IPS-18a (cell line): ENCODE measurements around the gene KRT33B.
"Not testable (repeated sequence)": the region's sequence is repeated elsewhere in the genome, so short reads cannot be mapped to it uniquely, and the experiment has no call there.

Experiments used
- H3K27ac ChIP-seq: one replicate; pipeline ENCODE4 v1.5.1; 2013; ENCODE audit warnings: low read length
- H3K27me3 ChIP-seq: one replicate; pipeline ENCODE4 v1.6.1; 2013; ENCODE audit warnings: mild to moderate bottlenecking, low read length; ENCODE audit not compliant: control insufficient read depth, insufficient read depth
- H3K36me3 ChIP-seq: one replicate; pipeline ENCODE4 v1.6.1; 2013; ENCODE audit warnings: low read depth, low read length; ENCODE audit not compliant: control insufficient read depth
- H3K4me1 ChIP-seq: one replicate; pipeline ENCODE4 v1.6.1; 2013; ENCODE audit warnings: low read depth, low read length; ENCODE audit not compliant: control insufficient read depth
- H3K4me3 ChIP-seq: one replicate; pipeline ENCODE4 v1.5.1; 2013; ENCODE audit warnings: low read length
- H3K9ac ChIP-seq: one replicate; pipeline ENCODE4 v1.6.1; 2013; ENCODE audit warnings: mild to moderate bottlenecking, low read length, moderate library complexity
- H3K9me3 ChIP-seq: one replicate; pipeline ENCODE4 v1.6.1; 2013; ENCODE audit warnings: low read depth, low read length; ENCODE audit not compliant: control insufficient read depth

The KRT33B gene

DNA sequence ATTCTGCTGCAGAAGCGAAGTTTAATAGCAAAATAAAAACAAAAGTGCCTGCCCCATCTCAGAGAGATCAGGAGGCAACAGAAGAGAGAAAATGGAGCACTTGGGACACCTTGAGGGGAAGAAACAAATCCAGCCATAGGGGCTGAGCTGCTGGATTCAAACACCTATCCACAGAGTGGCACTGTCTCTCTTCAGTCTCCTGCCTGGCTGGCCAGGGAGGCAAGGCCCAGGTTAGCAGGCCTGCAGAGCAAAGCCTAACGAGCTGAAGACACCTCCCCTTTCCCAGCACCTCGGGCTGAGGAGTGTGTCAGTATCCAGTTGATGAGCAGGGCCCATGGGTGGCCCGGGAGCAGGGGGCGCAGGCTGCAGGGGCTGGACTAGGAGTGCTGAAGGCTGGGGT is 36.6 kb upstream of the KRT33B start:
- no peak overlapping the region for H3K9ac ChIP-seq

DNA sequence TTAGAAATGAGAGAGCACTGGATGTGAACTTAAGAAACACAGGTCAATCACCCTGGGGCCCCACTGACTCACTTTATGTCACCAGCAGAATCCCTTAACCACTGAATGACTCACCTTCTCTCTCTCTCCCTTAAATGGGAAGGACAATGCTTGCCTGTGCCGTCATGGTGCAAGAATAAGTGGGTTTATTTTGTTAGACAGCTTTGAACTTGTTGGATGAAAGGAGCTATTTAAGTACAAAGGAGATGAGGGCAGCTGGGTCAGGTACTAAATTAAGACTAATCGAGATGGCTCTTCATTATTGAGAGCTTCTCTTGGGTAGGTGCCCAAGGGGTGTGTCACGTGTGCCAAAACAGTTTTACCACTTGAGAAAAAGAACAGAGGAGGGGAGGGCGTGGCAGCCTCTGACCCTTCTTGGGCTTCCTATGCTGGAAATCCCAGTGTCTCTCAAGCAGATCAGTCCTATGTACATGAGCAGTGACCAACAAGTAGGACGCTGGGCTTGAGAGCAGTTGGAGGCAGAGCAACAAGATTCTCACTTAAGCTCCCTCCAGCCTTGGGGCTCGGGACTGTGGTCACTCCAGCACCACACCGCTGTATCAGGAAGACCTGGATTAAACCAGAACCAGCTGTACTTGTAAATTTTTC is 34.5 kb upstream of the KRT33B start:
- Histone ChIP-seq H3K4me1 (no peaks in the 10 kb centered on the region), H3K9ac (no peak overlapping the region), H3K27me3 (no peaks in the 10 kb centered on the region), H3K4me3 (no peak overlapping the region), H3K27ac (no peak overlapping the region), H3K36me3 (no peaks in the 10 kb centered on the region), H3K9me3 (no peaks in the 10 kb centered on the region)

More for the DNA sequence above, 36.6 kb upstream of the KRT33B start:
- H3K27me3 ChIP-seq: no peaks in the 10 kb centered on the region
- H3K9me3 ChIP-seq: no peaks in the 10 kb centered on the region
- H3K27ac ChIP-seq: no peak overlapping the region
- no peak overlapping the region for H3K4me3 ChIP-seq
- H3K36me3 ChIP-seq: no peaks in the 10 kb centered on the region
- no peaks in the 10 kb centered on the region for H3K4me1 ChIP-seq

DNA sequence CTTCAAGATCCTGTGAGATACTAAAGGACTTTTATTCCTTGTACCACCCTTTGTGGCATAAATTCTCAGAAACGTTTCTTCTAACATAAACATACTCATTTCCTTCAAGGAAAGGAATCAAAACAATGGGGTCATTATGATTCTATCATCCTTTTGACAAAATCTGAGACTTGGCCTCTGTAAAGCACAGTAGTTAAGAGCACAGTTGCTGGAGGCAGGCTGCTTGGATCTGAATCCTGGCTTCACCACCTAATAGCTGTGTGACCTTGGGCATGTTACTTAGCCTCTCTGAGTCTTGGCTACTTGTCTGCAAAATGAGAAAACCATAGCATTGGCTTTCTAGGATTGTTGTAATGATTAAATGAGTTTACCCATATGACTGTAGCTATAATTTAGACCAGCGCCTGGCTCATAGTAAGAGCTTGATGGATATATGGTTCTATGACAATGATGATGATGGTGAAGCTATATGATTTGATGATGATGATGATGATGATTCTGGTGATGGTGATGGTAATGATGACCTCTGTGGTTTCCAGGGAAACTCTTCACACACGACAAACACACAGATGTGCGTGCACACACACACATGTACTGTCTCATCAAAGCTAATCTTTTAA is 33.9 kb upstream of the KRT33B start:
- Histone ChIP-seq H3K27ac (no peak overlapping the region), H3K27me3 (no peaks in the 10 kb centered on the region), H3K4me1 (no peaks in the 10 kb centered on the region), H3K9me3 (no peaks in the 10 kb centered on the region), H3K4me3 (no peak overlapping the region), H3K9ac (no peak overlapping the region), H3K36me3 (no peaks in the 10 kb centered on the region)

DNA sequence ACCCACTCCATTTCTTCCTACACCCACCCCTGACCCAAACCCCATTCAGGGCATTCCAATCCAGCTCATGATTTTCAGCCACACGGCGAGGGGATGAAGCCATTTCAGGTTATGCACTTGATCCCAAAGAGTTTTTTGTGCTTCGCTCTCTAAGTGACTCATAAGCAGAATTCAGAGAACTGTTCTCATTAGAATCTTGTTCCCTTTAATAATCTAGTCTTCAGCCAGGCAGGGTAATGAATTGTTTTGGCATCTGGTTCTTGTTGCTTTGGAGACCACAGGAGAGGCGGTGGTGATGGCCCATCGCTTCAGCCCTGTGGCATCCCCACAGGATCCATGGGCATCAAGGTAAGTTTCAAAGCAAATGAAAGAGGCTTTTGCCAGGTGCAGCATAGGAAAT is 32.5 kb upstream of the KRT33B start:
- no peaks in the 10 kb centered on the region for H3K4me1 ChIP-seq
- no peaks in the 10 kb centered on the region for H3K9me3 ChIP-seq
- H3K27ac ChIP-seq: no peak overlapping the region
- H3K9ac ChIP-seq: no peak overlapping the region
- H3K36me3 ChIP-seq: no peaks in the 10 kb centered on the region
- H3K4me3 ChIP-seq: no peak overlapping the region
- no peaks in the 10 kb centered on the region for H3K27me3 ChIP-seq

DNA sequence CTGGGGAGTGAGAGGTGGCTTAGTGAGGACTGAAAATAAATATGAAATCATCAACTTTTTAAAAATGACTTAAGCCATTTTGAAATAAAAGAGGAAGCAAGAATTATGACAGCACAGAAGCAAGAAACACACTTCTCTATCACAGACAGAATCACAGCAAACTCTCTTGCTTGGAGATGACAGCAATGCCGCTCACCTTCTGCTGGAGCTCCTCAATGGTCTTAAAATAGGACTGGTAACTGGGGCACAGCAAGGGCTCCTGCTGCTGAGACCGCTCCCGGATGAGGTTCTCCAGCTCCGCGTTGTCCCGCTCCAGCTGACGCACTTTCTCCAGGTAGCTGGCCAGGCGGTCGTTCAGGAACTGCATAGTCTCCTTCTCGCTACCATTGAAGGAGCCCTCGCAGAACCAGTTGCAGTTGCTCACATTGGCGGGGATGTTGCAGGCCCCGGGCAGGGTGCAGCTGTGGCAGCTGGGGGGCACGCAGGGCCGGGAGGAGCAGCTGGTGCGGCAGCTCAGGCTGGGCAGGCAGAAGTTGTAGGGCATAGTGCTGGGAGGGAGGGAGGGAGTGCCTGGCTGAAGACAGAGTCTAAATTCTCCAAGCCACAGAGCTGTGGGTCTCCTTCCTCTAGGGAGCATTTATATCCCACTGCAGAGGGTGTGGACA is 27.5 kb upstream of the KRT33B start, which contains the start of gene KRT31:
Gene KRT31, minus strand, starts transcription at position 613 of the 665 bp plus-strand sequence. Its CDS starts 69 bp downstream, at position 544.
- no peaks in the 10 kb centered on the region for H3K4me1 ChIP-seq
- H3K27me3 ChIP-seq: no peaks in the 10 kb centered on the region
- H3K36me3 ChIP-seq: no peaks in the 10 kb centered on the region
- H3K9ac ChIP-seq: no peak within 1 kb of the TSS
- no peak within 1 kb of the TSS for H3K4me3 ChIP-seq
- no peaks in the 10 kb centered on the region for H3K9me3 ChIP-seq
- H3K27ac ChIP-seq: no peak within 1 kb of the TSS

DNA sequence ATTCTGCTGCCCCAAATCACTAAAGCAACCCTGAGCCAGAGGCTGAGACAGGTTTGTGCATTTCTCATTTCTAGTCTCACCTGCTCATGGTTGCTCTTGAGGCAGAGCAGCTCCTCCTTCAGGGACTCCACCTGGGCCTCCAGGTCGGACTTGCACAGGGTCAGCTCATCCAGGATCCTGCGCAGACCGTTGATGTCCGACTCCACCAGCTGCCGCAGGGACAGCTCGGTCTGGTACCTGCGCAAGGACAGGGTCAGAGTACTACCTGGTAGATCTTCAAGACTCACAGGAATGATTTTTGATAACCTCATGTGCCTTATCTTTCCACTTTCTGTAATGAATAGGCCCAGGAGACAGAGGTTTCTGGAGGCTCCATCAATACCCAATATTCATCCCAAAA is 26.7 kb upstream of the KRT33B start:
- Histone ChIP-seq H3K36me3 (no peaks in the 10 kb centered on the region), H3K4me1 (no peaks in the 10 kb centered on the region), H3K27ac (no peak overlapping the region), H3K27me3 (no peaks in the 10 kb centered on the region), H3K9ac (no peak overlapping the region), H3K9me3 (no peaks in the 10 kb centered on the region), H3K4me3 (no peak overlapping the region)

DNA sequence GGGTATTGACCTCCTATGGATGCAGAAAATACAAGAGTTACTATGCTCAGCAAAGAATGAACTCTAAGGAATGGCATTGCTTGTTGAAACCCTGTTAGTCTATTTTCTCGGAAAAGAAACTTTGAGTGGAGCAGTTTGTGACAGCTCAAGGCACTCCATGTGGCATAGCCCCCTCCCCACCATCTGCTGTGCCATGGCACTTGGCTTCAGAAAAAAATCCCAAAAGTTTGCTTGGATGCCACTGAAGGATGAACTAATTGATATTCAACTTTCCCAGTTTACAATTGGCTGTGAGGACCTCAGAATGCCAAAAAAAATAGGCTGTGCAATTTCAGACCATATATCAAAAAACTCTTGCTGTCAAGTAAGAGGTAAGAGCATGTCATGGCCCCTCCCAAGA is 26.0 kb upstream of the KRT33B start:
- Histone ChIP-seq H3K27me3 (no peaks in the 10 kb centered on the region), H3K9ac (no peak overlapping the region), H3K27ac (no peak overlapping the region), H3K4me1 (no peaks in the 10 kb centered on the region), H3K36me3 (no peaks in the 10 kb centered on the region), H3K4me3 (no peak overlapping the region), H3K9me3 (no peaks in the 10 kb centered on the region)

DNA sequence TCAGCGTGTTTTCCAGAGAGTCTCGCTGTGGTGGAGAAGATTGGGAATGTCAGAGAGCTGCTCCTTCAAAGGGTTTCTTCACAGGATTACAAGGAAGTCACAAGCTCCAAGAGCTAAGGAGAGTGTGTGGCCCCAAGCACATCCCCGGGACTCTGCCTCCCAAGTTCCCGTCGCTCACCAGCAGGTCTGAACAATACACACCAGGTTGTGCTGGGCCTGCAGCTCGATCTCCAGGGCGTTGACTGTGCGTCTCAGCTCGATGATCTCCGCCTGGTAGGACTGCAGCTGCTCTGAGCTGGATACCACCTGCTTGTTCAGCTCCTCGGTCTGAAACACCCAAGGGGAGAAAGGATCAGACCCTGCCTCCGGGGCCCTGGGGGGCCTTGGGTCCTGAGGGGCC is 25.4 kb upstream of the KRT33B start:
- H3K9ac ChIP-seq, H3K27ac ChIP-seq, H3K36me3 ChIP-seq, H3K4me1 ChIP-seq, H3K4me3 ChIP-seq, H3K27me3 ChIP-seq, H3K9me3 ChIP-seq: not testable (repeated sequence)

DNA sequence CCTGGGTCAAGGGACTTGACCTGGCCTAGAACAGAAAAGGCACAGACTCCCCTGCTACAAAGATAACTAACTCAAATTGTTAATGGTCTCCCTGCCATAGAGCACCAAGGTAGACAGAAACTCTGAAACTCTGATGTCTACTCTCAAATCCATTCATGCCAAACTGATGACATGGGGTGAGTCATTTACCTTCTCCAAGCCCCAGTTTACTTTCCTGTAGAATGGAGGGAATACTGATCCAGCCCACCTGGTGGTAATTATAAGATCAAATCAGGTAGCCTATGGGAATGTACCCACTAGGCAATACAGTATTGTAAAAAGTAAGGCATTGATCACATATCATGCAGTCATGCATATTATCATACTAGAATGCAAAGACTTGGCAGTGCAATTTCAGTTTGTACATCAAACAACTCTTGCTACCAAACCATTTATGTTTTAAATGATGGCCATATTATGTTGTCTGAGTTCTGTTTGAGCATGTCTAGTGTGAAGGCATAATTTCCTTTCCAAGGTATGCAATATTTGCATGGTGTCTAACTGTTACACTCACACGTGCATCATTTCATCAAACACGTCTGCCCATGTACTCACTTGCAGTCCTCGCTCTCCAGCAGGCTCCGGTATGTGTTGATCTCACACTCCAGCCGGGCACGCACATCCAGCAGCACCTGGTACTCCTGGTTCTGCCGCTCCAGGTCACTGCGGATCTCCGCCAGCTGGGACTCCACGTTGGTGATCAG is 24.8 kb upstream of the KRT33B start:
- no peak overlapping the region for H3K27ac ChIP-seq
- no peaks in the 10 kb centered on the region for H3K9me3 ChIP-seq
- H3K4me3 ChIP-seq: no peak overlapping the region
- no peaks in the 10 kb centered on the region for H3K4me1 ChIP-seq
- H3K9ac ChIP-seq: no peak overlapping the region
- H3K36me3 ChIP-seq: no peaks in the 10 kb centered on the region
- H3K27me3 ChIP-seq: no peaks in the 10 kb centered on the region

DNA sequence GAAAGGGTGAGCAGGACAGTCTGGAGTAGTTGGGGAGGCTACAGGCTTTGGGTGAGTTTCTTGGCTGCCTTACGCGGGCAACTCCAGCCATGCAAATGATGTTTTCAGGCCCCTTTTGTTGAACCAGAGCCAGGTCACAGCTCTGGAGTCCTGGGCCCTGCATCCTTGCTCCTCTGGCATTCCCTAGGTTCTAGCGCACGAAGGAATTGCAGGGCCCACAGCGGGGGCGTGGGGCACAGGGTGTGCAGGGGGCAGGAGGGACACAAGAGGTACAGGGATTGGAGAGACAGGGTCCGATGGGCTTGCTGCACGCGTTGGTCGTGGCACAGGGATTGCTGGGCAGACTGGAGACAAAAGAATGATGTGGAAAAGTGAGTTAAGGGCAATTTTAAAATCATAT is 24.2 kb upstream of the KRT33B start:
- H3K36me3 ChIP-seq: no peaks in the 10 kb centered on the region
- H3K27me3 ChIP-seq: no peaks in the 10 kb centered on the region
- no peaks in the 10 kb centered on the region for H3K9me3 ChIP-seq
- no peak overlapping the region for H3K9ac ChIP-seq
- no peaks in the 10 kb centered on the region for H3K4me1 ChIP-seq
- no peak overlapping the region for H3K4me3 ChIP-seq
- H3K27ac ChIP-seq: no peak overlapping the region

DNA sequence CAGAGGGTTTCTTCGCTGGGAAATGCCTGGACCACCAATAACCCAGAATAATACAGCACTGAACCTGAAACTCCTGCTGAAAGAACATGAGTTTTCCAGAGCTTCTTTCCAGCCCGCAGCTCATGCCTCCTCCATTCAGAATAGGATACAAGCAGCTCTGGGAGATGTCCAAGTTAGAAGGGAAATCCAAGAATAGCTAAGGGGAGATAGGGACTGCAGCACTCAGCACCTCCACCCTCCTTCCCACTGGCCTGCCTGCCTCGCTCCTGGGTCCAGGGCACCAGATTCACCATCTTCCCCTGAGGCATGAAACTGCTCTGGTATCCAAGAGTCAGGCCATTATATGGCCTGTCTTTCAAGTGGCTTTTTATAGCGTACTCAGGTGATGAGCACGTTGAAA is 23.7 kb upstream of the KRT33B start:
- H3K4me1 ChIP-seq: no peaks in the 10 kb centered on the region
- no peaks in the 10 kb centered on the region for H3K27me3 ChIP-seq
- no peaks in the 10 kb centered on the region for H3K36me3 ChIP-seq
- H3K4me3 ChIP-seq: no peak overlapping the region
- no peak overlapping the region for H3K9ac ChIP-seq
- H3K27ac ChIP-seq: no peak overlapping the region
- H3K9me3 ChIP-seq: no peaks in the 10 kb centered on the region
